GM18508 (cell line): ENCODE results near the gene STAMBPL1.
A peak's percentile ranks its signal among the peaks of the same experiment; 100 is the strongest.
"Not testable (repeated sequence)": the region's sequence is repeated elsewhere in the genome, so short reads cannot be mapped to it uniquely, and the experiment has no call there.

Experiments
- ATAC-seq: cut with Tn5 transposase; IDR thresholded peaks from one replicate; pipeline ENCODE4 v1.9.1; 2021; ENCODE audit warnings: moderate number of reproducible peaks; ENCODE audit not compliant: insufficient read depth, unreplicated experiment

The STAMBPL1 gene

DNA sequence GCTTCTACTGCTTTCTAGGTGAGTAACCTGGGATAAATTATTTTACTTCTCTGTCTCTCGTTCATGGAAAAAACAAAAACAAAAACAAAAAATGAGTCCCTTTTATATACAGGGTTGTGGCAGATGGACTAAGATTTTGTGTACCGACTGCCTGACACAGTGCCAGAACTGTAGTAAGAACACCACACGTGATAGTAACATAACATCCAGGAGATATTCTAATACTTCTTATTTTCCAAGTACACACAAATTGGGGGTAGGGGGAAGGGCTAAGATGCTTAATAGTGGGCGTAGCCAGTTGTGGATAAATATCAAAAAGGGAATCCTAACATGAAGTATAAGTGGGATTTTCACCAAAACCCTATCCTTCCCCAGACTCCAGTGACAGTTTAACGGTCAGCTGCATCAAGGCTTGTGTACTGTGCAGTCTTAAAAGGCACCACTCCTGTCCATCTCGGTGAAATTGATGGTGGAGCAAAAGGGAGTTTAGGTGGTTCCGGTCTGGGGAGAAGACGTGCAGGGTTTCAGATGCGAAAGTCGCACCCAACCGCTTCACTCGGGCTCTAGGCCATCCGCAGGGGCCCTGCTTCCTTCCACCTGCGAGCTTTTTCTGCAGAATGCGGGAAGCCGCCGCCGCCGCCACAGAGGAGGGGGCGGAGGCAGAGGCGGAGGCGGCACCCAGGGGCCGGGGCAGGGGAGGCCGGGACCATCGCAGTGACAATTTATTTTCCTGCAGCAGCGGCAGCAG, at the start of gene STAMBPL1:
TSS of gene STAMBPL1 (plus strand) at position 712 of the 748 bp plus-strand sequence. CDS start 21,464 bp downstream, outside the sequence.
- peak; percentile 23 for ATAC-seq

DNA sequence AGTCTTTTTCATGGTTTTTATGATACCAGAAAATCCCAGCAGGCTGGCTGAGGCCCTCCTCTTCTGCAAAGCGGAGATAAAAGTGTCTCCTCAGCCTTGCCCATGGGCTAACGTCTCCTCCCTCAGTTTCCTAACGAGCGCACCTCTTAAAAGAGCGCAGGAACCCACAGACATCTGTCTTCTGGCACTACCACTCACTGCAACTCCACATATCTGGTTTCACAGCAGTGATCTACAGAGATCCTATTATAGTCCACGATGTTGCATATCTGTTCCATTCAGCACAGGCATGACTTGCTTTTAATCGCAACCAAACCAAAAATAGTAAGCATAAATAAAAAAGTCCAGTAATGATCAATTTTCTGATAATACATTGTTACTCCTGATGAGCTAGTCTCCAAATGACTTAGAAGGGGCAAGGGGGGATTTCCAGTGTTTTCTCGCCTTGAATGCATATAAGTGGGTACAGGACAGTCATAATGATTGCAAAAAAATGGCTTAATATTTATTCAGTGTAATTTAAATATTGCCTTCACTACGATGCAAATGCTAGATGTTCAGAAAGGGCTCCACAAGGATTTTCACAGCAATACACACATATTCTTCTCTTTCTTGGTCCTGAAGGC, 49.3 kb upstream of the STAMBPL1 start:
- no peak for ATAC-seq

DNA sequence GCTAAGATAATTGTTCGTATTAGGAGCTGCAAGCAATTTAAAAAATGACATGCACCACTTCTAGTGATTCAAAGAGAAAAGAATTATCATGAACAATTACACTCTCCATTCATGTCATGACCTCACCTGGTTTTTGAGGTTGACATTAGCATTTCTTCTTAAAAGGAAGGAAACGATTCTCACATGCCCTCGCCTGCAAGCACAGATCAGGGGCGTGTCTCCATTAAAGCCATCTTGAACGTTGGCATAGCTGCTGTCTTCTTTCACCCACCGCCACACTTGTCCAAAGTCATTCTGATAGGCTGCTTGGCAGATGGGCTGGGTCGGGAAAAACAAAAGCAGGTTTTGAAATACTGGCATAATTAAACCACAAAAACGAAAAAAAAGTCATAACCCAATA, 48.3 kb upstream of the STAMBPL1 start:
- no peak for ATAC-seq

DNA sequence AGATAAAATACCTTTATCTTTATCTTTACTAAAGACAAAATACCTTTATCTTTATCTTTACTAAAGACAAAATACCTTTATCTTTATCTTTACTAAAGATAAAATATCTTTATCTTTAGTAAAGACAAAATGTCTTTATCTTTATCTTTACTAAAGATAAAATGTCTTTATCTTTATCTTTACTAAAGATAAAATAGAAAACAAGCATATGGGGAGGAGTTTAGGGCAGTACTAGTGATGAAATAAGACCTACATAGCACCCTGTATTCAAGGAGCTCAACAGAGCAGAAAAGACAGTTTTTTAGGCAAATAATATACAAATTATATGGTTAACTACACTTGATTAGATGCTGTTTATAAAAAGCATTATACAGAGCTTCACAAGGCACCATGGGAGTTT, 47.7 kb upstream of the STAMBPL1 start:
- no peak for ATAC-seq

DNA sequence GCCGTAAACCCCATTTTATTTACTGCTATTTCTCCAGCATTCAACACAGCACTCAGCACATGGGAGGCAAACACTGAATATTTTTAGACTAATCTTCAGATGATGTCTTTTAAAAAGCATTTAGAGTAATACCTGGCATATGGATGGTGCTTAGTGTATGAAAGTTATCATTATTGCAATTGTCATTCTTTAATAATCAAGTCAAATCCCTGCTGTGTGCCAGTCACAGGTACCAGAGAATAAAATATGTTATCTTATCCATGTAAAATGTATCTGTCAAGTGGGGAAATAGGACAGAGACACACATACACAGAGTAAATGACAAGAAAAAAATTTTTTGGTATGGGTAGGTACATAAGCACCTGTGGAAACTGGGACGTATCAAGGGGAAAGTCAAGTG, 46.9 kb upstream of the STAMBPL1 start:
- no peak for ATAC-seq

DNA sequence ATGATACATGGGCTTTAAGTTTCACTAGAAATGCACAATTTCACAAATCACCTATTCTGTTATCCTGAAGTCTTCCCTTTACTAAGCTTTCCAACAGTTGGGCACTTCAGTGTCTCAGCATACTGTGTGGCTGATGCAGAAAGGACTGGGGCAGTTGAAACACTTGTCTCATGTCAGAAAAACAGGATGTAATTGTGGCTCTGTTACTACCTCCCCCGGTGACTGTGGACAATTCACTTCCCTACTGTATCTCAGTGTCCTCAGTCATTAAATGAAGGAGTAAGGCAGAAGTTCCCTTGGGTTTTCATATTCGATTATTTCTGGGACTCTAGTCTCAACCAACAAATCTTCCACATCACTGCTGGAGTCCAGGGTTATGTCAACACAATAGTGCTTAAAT, 46.3 kb upstream of the STAMBPL1 start:
- ATAC-seq: no peak

DNA sequence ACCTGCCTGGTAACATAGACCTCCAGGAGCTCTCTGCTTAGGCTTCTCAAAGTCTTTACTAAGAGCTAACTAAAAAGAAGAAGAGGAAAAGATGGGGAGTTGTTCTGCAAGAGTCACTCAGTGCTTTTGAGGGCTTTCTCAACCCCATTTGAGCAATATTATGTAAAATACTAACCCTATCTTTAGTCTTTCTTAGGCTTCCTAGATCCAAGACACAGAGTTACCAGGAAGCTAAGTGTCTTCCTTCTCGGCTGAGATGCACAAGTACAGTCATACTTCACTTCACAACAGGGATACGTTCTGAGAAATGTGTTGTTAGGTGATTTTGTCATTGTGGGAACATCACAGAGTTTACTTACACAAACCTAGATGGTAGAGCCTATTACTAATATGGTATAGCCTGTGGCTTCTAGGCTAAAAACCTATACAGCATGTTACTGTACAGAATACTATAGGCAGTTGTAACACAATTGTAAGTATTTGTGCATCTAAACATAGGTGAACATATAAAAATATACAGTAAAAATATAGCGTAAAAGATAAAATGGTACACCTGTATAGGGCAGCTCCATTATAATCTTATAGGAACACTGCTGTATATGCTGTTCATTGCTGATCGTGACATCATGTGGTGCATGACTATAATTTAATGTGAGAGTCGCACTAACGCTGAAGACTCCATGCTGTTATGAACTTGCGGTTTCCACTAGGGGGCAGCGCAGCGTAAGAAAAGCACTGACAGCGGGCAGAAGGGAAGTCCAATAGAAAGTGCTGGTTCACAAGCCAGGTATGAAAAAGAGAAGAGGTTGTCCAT, 44.7 kb upstream of the STAMBPL1 start:
- no peak for ATAC-seq

DNA sequence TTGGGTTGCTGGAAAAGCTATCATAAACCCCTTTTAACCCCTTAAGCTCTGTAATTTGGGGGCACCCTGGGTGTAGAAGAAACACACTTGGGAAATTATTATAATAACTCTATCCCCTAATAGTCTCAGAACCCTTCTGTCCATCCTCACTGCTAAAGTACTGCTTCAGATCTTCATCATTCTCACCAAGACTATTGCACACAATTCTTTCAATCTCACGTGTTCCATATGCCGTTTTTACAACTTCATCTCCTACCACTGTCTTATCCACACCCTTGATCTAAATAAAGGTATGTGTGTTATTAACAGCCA, 44.2 kb upstream of the STAMBPL1 start:
- ATAC-seq: no peak

DNA sequence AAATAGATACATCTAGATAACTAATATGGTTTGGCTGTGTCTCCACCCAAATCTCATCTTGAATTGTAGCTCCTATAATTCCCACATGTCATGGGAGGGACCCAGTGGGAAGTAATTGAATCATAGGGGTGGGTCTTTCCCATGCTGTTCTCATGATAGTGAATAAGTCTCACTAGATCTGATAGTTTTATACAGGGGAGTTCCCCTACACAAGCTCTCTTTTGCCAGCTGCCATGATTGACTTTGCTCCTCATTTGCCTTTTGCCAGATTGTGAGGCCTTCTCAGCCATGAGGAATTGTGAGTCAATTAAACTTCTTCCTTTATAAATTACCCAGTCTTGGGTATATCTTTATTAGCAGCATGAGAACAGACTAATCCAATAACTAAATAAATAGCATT, 42.4 kb upstream of the STAMBPL1 start:
- not testable (repeated sequence) for ATAC-seq

DNA sequence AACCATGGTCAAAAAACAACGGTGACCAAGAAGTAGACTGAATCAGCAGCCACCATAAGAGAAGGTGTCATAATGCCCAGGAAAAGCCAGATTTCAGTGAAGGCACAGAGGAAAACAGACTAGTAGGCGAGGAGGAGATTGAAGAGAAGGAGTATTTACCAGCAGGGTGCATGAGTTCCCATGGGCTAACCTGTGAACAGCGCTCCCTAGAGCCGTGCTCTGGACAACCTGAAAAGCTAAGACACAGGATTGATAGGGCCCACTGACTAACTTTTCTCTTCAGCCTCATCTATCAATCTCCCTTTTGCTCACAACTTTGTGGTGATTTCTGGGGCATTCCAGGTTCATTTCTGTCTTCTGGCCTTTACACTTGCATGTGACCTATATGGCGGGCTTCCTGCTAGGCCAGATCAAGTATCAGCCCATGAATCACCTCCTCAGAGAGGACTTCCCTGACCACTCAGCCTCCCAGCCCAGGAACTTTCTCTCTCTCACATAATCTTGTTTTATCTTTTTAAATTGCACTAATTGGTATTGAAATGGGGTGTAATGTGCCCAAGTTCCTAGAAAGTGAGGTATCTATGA, 41.2 kb upstream of the STAMBPL1 start:
- ATAC-seq: no peak

DNA sequence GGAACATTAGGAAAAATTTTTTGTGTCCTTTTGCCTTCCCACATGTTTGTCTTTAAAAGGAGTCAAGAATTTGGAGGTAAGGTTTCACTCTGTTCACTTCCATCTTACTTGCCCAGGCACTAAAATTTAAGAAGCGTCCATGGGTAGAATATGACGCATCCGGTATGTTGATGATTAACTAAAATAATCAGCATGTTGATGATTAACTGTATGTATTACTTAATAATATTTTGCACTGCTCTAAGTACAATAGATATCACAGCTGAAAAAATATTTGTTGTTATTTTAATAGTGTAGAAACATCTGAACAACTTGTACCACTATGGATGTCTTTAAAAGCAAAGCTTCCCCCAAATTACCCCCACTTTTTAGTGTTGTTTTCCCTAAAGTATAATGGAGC, 39.9 kb upstream of the STAMBPL1 start:
- ATAC-seq: no peak

DNA sequence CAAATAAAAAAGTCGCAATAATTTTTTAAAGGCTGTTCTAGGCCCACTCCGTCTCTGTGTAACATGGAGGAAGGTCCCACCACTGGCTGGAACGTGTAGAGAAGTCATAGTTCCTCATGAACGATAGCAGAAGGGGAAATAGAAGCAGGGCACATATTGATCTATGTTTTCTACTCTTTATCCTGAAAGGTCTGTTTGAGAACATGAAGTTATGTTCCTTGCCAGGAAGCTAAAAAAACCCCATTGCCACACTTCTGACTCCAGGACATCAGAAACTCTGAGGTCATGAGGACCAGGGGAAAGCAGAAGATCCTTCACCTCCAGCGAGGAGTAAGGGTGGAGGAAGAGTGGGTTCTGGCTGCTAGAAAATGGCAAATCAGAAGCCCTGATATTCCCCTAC, 39.2 kb upstream of the STAMBPL1 start:
- ATAC-seq: no peak

DNA sequence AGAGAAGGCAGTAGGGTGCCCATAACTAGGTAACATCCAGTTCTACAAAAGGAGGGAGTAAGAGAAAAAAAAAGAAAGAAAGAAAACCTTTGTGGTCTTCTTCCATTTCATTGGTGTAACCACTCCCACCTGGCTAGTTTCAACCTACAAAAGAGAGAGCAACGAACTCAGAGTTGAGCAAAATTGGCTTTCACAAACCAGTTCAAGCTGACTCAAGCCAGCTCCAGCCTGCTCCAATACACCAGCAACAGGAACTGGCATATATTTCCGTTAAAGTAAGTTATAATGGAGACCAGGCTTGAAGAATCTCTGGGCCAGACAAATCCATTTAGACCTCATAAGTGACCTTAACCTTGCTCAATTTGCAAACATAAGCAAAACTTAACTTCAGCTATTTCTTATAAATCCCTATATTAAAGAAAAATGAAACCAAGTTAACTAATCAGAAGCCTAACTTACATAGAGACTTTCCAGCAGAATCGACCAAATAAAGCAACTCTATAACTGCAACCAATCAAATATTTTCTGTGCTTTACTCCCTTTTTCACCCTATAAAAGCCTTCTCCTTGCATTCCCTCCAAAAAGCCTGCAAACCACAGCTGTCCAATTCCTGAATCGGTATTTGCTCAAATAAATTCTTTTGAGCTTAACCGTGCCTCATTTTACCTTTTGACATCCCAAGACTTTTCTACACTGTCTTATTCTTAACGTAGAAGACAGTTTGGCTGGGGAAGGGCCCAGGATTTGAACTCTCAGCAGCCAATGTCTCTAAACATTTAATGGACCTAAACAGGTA, 38.5 kb upstream of the STAMBPL1 start:
- no peak for ATAC-seq

DNA sequence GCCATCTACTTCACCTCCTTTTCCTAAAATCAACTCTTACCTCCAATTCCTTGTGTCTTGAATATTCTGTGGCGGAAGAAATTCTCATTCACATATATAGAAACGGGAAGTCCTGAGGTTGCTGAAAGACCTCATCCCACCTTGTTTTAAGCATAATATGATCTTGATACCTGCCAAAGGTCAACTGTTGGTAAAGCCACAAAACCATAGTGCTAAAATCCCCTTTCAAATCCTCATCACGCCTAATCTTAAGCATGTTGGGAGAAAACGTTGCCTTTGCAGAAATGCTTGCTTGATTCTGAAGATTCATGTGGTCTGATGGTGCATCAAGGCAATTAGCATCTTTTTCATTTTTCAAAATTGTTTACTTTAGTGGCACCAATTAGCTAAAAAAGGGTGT, 36.9 kb upstream of the STAMBPL1 start:
- no peak for ATAC-seq

DNA sequence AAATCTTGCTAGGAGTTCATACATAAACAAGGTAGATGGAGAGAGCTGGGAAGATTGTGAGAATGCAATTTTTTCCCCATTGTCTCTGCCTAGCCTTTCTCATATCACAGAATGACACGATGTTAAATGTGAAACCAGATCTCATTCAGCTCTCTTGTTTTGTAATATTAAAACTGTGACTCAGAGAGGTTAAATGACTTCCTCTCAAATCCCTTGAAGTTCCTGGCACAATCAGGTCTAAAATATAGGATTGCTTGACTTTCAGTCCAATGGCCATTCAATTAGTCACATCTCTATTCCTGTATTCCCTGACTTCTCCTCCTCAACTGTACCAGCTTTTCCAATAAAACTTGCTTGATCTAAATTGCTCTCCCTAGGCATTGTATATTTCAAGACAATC, 31.5 kb upstream of the STAMBPL1 start:
- no peak for ATAC-seq

DNA sequence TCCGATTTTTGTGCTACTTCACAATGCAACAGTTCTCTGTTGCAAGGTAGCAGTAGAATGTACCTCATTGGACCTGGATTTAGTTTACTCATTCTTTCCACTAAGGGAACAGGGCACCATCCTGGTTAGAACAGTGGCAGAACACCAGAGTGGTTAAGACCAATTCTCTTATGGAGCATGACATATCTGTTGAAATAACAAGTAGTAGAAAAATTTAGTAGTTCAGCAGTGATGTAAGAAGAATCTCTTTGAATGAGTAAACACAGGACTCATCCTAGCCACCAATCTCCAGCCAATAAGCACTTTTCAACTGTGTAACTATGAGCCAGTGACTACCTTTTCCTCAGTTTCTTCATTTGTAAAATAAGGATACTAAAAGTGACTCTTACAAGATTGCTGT, 30.8 kb upstream of the STAMBPL1 start:
- ATAC-seq: no peak

DNA sequence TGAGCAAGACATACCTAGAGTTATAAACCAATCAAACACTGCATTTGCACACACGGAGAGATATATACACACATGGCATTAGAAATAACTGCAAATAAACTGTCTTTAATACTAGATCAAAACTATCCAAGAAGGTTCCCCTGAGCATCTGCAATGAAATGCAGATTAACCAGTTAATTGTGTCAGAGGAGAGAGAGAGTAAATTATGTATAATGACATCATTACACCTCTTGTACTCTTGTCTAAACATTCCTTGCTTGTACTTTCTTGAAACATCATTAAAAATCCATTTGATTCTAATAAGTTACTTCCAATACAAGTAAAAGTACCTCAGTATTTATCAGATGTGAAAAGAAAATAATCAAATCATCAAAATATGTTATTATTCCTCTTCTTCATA, 29.3 kb upstream of the STAMBPL1 start:
- ATAC-seq: no peak

DNA sequence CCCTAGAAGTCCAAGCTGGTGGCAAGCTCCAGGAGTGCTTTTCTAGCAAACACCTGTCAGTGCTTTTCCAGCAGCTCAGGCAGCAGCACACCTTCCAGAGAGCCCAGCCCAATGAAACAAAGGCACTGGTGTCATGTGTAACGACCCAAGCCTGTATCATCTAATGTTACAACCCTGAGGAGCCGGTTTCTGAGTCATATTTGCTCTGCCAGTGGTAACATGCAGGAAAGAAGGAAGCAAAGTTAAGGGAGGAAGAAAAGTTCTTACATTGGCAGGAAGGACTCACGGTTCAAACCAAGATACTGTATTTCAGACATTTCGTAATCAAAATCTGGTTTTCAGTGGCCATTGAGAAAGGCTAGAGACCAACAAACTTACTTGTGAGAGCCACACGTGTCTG, 28.3 kb upstream of the STAMBPL1 start, which contains the start of gene ANKRD22:
TSS of gene ANKRD22 (minus strand) at position 139 of the 400 bp plus-strand sequence. CDS start 237 bp downstream, outside the sequence.
- ATAC-seq: no peak

DNA sequence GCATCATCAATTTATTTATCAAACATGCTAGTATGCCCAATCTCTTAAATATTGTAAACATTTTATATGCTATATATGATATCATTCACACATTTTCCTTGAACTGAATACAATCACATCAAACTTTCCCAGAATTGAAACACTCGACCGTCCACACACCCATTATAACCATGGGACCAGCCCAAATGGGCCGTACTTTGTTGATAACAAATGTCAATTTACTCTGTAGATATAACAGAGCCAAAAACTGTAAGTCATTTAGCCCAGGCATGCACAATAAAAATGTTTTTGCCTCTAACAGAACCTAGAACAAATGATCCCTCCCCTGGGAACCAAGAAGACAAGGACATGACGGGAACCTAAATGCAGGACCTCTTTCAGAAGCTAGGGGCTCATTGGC, 27.7 kb upstream of the STAMBPL1 start:
- no peak for ATAC-seq
